Measurements from ENCODE around the gene SEMA6B.

SEMA6B gene

DNA sequence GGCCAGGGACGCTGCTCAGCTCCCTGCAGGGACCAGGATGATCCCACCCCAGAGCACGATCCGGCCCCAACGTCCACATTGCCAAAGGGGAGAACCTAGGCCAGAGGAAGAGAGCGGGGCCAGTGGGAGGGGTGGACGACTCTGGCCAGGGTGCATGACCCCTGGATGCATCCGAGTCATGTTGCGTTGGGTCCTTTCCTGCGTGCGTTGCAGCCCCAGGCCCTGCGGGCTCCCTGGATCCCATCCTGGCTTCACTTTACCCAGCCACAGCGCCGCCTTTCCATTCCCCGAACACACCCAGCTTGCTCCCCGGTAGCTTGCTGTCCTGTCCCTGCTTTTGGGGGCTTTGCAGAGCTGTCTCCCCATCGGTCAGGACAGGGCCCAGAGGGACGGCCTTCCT is 51.7 kb downstream of the SEMA6B start:
- no peak for DNase-seq (ENCODE audit: low spot score)

GRCh38 chr19:4507150-4507452 is 52.4 kb downstream of the SEMA6B start:
- DNase-seq (ENCODE audit: low spot score): no peak

DNA sequence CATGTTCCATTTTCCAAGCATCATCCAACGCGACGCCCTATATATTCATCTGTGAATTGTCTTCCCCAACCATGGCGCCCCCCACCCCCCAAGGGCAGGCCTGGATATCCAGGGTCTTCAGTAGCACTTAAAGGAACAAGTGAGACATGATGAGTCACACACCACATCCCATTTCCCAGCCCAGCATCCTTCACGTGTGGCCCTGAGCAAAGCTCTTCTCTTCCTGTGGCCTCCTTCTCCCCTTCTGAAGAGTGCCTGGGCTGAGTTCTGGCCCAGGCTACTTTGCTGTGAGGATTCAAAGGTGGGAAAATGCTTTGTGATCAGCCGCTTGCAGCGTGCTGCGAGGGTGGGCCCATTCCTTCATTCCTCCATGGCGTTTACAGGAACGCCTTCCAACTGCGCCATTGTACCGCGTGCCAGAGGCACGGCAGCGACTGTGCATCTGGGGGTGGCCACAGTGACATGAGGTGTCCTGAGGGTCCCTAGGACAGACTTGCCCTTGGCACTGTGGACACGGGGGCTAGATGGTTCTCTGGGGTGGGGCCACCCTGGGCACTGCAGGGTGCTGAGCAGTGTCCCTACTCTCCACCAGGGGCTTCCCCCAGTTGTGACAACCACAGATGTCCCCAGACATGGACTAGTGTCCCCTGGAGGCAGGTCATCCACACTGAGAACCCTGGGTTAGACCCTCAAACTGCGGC is 52.9 kb downstream of the SEMA6B start:
- DNase-seq (ENCODE audit: low spot score): no peak

GRCh38 chr19:4505570-4506448 is 53.7 kb downstream of the SEMA6B start:
- DNase-seq (ENCODE audit: low spot score): no peak

- DNase-seq (ENCODE audit: low spot score): no peak
These were observed 54.5 kb downstream of the SEMA6B start for GRCh38 chr19:4504891-4505569.

- DNase-seq (ENCODE audit: low spot score): no peak
These were observed 55.2 kb downstream of the SEMA6B start for GRCh38 chr19:4504297-4504701.

GRCh38 chr19:4503825-4504170 is 55.7 kb downstream of the SEMA6B start:
- no peak for DNase-seq (ENCODE audit: low spot score)

GRCh38 chr19:4503132-4503824 is 56.2 kb downstream of the SEMA6B start:
- no peak for DNase-seq (ENCODE audit: low spot score)

GRCh38 chr19:4502282-4503131 is 57.0 kb downstream of the SEMA6B start:
- no peak for DNase-seq (ENCODE audit: low spot score)

DNA sequence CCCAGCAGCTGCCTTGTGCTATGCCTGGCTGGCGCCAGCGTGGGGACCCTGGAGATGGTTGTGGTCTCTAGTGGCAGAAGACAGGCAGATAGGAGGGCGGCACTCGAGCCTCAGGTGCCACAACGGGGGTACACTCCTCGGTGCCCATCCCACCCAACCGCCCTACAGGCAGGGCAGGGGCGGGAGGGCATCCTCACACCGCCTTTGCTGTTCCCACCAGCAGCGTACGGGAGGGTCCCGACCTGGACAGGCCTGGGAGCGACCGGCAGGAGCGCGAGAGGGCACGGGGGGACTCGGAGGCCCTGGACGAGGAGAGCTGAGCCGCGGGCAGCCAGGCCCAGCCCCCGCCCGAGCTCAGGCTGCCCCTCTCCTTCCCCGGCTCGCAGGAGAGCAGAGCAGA is 57.8 kb downstream of the SEMA6B start:
- DNase-seq (ENCODE audit: low spot score): no peak

GRCh38 chr19:4500841-4501591 is 58.5 kb downstream of the SEMA6B start:
- no peak for DNase-seq (ENCODE audit: low spot score)

DNA sequence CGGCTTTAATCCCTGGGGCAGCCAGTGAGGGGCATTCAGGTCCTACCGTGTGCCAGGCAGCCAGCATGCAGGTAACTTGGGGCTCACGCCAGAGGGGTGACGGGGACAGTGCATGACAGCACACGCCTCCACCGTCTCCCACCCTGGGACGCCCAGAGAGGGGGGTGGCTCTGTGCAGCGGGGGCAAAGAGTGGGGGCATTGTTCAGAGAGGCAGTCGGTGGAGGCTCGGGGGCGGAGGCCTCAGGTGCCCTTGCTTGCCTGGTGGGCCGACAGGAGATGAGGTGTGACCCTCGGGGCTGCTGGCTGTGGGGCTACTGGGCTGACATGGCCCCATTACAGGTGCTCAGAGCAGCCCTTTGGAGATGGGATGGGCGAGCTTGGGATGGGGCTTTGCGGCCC is 59.6 kb downstream of the SEMA6B start:
- no peak for DNase-seq (ENCODE audit: low spot score)

GRCh38 chr19:4499318-4499717 is 60.2 kb downstream of the SEMA6B start:
- no peak for DNase-seq (ENCODE audit: low spot score)

DNA sequence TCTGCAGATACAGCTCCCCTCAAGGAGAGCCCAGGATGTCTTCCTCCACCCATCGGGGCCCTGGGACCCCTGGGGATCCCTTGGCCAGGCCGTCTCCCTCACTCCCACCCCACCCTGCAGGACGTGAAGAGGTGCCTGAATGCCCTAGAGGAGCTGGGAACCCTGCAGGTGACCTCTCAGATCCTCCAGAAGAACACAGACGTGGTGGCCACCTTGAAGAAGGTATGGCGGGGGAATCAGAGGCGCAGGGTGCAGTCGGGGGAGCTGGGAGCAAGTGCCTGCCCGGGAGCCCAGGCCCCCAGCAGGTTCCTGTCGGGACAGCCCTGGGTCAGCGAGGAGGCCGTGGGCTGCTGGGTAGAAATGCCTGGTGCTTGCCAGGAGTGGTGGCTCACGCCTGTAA is 60.8 kb downstream of the SEMA6B start:
- DNase-seq (ENCODE audit: low spot score): no peak

DNA sequence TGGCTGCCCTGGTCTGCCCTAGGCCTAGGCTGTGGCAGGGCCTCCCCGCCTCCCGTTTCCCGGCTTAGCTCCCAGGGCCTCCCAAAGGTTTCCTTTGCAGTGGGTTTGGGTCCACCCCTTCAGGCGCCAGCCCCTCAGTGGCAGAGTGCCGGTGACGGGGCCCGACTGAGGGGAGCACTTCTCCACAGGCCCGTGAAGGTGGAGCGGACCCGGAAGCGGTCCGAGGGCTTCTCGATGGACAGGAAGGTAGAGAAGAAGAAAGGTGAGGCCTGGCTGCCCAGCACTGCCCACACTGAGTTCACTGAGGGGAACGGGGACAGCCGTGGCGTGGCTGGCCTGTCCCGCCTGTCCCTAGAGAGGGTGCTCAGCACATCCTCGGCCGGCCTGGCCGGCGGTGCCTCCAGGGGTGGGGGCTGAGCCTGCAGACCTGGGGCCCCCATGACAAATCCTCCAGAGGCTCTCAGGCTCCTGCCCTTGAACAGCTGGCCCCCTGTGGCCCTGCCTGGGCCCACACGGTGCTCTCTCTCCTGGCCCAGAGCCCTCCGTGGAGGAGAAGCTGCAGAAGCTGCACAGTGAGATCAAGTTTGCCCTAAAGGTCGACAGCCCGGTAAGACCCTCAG is 61.6 kb downstream of the SEMA6B start:
- no peak for DNase-seq (ENCODE audit: low spot score)

- DNase-seq (ENCODE audit: low spot score): no peak
These were observed 63.2 kb downstream of the SEMA6B start for GRCh38 chr19:4496304-4496703.

DNA sequence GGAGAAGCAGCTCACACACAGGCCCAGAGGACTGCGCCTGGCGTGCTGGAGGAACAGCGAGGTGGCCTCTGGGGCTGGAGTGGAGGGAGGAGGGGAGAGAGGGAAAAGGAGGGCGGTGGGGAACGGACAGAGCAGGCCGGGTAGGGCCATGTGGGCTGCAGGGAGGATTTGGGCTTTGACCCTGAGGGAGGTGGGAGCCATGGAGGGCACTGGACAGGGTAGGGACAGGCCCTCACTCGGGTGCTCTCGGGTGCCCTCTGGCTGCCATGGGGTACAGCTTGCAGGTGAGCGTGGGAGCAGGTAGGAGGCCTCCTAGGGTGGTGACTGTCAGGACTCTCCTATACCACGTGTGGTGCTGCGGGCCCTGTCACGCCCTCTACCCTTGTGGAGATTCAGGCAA is 64.0 kb downstream of the SEMA6B start:
- DNase-seq (ENCODE audit: low spot score): peak; percentile 37

DNA sequence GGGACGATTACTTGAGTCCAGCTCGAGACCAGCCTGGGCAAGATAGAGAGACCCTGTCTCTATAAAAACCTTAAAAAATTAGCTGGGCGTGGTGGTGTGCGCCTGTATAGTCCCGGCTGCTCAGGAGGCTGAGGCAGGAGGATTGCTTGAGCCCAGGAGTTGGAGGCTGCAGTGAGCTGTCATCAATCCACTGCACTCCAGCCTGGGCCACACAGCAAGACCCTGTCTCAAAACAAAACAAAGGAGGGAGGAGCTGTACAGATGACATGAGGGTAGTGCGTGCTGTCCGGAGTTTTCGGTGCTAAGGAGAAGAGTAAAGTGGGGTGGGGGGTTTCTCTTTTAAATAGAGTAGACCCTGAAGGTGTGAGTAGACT is 64.8 kb downstream of the SEMA6B start:
- no peak for DNase-seq (ENCODE audit: low spot score)

- no peak for DNase-seq (ENCODE audit: low spot score)
These were observed 65.4 kb downstream of the SEMA6B start for GRCh38 chr19:4493929-4494690.

Measured in SW480 (cell line).